SH-SY5Y (cell line): ENCODE data around the gene SYMPK.

Experiments
- GATA2 ChIP-seq: IDR thresholded peaks from 2 replicates; pipeline ENCODE4 v1.6.1; 2011; ENCODE audit warnings: mild to moderate bottlenecking, low read depth, low read length
- GATA3 ChIP-seq: IDR thresholded peaks from 2 replicates; pipeline ENCODE4 v1.6.1; 2011; ENCODE audit warnings: low read depth, mild to moderate bottlenecking, low read length, moderate library complexity

Gene SYMPK

DNA sequence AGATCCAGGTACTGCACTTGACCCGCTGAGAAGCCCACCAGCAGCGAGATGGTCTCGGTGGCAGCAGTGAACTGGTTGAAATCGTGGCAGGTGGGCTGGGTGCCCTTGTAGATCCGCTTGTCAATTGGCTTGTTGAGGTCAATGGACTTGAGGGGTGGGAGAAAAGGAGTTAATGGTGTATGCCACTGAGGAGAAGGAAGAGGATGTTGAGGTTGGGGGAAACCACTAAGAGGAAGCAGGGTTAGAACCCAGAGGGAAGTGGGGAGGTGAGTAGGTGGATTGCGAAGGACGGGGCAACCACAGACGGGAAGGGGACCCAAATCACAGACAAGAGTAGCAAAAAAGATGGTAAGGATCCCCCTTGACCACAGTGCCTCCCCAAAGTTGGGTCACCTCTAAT, 72.0 kb downstream of the SYMPK start:
- TF ChIP-seq GATA2 (no peak), GATA3 (no peak)

DNA sequence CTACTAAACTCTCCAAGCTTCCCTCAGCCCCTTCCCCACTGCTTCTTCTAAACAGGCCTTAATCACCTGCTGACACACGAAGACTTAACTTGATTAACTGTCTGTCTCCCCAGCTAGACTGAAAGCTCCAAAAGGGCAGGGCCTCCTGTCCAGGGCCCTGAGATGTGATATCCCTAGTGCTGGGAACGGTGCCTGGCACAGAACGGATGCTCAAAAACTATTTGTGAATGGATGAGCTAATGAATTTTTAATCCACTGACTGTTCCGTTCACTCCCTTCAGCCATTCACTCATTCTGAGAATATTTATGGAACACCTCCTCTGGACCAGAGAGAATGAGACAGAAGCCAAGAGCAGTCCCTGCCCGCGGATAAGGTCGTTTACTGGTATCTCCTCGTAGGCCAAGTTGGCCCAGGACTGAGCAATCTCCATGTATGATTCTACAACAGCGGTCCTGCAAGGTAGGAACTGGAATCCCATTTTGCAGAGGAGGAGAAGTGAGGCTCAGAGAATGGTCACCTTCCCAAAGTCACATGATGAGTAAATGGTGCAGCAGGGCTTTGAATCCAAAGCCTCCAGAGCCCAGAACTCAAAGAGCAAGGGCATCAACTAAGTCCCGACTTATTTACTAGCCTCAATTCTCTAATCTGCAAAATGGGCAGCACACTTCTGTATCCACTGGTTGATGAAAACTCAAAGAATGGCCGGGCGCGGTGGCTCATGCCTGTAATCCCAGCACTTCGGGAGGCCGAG, 73.7 kb downstream of the SYMPK start:
- no peak for TF ChIP-seq GATA2

DNA sequence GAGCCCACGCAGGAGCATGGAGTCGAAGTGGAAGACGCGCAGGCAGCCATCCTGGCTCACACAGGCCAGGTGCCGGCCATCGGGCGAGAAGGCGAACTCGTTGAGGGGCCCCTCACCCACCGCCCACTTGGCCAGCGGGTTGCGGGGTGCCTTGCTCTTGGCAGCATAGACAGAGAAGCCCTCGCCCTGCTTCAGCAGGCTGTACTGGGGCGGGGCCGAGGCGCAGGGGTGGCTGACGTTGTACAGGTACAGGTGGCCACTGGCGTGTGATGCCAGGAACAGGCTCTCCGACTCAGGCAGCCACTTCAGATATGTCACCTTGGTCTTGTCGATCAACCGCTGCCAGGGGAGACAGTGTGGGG, 76.4 kb downstream of the SYMPK start:
- TF ChIP-seq GATA3: no peak
- TF ChIP-seq GATA2: no peak

DNA sequence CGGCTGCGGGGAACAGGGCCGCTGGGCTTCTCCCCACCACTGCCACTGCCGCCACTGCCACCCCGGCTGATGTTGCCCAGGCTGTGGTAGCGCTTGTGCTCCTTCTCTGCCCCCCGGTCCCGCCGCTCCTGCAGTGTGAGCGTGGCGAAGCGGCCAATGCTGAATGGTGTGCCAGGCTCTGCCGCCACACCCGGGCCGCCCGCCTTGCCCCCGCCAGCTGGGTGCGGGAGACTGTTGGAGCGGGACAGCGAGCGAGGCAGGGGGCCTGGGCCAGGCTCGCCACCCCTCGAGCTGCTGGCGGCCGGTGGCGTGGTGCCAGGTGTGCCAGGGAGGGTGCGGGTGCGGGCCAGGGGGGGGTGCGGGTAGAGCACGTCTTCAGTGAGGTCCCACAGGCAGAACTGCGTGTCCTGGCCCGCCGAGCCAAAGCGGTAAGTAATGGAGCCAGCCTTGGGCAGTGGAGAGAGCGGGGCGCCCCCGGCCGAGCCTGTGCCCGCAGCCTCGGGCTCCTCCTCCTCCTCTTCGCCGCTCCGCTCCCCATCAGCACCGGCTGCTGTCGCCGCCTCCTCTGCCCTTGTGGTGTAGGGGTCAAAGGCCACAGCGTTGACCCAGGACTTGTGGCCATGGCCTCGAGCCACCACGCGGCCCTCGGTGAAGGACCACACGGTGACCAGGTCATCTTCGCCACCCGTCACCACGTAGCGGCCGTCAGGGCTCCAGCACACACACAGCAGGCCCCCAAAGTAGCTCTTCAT, 77.0 kb downstream of the SYMPK start:
- no peak for TF ChIP-seq GATA2
- TF ChIP-seq GATA3: no peak

DNA sequence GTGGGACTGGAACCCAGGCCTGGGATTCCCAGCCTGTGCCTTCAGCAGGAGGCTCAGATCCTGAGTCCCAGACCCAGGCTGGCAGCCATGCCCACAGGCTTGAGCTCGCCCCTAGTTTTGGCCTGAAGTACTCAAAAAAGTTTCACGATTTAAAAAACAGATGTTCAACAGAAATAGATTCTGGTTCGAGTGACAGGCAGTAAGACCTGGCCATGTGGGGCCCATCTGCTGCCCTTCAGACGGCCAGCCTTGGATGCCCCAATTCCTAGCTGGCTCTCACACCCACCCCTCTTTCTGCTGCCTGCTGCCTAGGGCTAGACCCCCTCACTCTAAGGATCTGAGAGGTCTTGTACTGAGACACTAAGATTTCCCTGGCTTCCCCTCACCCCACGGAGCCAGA, 77.8 kb downstream of the SYMPK start:
- TF ChIP-seq GATA2 (no peak), GATA3 (no peak)

DNA sequence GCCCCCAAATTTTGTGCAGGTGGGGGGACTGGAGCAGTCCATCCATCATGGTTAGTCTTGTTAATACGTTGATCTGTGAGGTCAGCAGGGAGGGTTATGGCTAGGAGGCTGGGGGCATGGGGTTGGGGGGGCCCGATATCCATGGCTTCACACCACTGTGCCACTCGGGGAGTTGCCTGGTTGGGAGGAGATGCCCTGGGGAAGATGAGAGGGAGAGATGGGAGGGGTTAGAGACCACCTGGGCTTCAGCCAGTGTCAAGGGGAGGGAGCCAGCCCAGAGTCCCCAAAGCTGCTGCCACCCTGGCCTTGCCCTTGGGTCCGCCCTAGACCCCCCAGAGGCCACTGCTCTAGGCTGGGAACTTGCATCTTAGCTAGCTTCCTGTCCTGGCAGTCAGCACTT, 78.9 kb downstream of the SYMPK start:
- TF ChIP-seq GATA3: no peak
- no peak for TF ChIP-seq GATA2

DNA sequence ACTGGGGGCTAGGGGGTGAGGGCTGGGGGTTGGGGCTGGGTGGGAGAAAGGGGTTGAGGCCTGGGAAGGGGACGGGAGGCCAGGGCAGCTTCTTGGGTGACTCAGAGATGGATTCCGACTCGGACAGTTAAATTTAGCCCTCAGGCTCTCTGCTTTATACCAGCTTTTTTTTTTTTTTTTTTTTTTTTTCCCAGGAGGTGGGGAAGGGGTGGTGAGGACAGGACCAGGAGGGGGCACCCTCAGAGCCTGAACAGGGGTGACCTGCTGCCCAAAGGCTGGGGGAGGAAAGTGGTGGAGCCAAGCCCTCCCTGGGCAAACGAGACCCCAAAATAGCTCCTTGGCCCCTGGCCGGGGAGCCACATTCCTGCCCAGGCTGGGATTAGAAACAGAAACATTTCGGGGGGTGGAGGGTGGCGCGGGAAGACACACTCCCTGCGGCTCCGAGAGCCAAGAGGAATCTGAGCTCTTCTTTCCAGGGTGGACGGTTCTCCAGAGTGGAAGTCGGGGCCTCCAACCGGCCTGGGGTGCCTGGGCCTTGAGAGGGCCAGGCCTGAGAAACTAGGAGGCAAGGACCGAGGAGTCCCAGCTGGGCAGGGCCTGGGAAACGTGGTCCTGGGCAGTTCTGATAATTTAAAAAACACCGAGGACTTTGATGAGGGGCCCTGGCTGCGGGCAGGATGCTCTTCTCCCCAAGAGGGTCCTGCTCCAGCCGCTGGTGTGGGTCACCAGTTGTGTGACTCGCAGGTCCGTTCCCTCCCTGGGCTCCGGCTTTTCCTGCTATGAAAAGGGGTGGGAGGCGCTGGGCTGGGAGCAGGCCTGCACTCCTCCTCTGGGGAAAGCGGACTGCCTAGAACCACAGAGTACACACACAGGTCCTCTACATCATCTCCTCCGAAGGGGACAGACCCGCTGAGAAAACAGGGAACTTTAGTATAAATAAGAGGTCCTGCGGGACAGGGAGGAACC, 79.8 kb downstream of the SYMPK start:
- TF ChIP-seq GATA2: no peak
- TF ChIP-seq GATA3: no peak

DNA sequence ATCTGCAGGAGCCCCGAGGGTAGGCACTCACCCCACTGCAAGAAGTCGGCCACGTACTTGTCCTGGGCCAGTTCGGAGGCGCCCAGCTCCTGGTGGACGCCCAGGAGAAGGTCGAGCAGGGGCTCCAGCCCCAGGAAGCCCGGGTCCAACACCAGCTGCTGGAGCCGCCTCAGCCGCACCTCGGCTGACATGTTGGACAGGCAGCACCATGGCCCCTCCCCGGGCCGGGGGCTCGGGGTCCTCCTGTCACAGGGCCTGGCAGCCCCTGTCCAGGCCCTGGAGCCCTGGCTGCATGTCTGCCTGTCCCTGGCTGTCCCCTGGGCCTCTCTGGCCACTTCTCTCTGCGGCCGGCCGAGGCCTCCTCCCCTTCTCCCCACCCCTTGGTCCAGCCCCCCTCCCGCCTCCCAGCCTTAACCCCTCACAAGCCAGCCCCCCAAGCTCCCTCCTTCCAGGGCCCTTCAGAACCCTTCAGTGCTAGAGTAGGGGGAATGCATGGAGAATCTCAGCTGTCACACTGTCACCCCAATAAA, 80.7 kb downstream of the SYMPK start, which contains the start of gene DMPK:
TSS of gene DMPK (minus strand) at position 329 of the 530 bp plus-strand sequence. CDS start at position 191, 138 bp downstream.
- TF ChIP-seq GATA3: no peak
- TF ChIP-seq GATA2: no peak

DNA sequence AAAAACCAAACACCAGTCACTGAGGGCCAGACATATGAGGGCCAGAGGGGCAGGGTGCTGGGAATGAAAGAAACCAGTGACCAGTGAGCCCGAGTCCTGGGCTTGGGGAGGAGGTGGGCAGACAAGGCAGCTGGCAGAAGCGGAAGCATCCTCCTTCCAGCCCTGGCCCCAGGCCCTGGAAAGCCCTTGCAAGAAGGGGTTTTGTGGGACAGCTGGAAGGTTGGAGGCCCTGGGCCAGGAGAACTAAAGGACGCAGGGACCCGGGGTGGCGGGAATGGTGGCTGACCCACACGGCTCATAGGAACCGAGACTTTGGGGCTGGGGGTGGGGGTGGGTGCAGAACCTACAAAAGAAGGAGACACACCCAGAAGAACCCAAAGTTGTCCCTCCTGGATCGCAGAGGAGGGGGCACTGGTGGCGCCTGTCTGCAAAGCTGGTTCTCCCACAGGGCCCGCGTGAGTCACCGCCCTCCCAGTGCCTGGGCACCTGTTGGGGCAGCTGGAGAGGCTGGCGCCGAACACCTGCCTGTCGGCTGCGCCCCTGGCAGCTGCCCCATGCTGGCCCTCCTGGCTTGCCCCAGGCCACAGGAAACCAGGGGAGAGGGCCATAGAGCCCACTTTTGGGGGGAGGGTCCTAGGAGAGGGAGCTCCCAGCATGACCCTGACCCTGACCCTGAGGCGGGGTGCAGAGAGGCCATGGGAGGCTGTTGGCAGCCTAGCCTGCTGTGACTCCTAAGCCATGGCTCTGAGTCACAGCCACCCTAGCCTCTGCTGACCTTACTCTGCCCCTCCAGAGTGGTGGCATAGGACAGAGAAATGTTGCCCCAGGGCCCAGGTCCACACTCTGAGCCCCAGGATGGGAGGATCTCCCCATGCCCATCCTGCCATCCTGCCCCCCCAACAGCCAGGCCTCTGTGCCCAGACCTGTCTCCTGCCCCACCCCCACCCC, 81.5 kb downstream of the SYMPK start:
- TF ChIP-seq GATA3 (no peak), GATA2 (no peak)

DNA sequence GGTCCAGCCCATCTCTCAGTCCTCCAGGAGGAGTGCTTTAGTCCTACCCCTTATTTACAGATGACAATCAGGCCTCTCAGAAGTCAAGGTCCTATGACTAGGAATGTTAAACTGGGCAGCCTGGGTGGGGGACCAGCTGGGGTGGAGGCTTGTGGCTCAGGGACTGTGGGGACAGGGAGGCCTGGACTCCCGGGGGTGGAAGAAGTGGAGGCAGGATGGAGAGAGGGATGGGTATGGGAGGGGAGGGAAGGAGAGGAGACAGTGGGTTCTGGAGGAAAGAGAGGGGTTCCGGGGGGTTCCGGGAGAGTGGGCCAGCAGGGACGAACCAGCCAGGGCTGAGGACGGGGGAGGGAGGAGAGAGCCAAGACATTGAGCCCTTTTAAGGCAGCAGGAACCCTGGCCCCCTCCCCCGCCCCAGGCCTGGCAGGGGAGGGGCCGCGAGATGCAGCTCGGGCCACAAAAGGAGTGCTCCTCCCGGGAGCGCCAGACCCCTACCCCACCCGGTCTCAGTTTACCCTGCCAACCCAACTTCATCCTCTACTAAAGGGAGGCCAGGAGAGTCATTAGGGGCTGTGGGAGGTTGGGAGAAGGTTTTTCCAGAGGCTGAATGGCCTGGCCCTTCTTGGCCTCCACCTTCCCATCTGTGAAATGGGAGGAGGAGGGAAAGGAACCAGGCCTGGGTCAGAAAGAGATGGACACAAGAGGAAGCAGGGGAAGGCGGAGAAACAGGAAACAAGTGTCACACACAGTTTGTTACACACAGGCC, 82.3 kb downstream of the SYMPK start:
- TF ChIP-seq GATA3 (no peak), GATA2 (no peak)

DNA sequence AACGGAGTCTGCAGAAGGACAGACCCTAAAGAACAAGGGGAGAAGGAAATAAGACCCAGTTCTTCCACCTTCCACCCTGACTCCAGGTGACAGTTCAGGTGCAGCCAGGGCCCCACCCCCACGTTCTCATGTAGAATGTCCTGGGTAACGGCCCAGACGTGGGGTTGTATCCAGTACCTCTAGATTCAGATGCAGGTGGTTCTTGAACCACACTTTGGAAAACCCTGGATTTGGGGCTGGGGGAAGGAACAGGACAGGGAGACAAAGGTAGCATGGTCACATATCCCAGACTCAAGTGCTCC, 82.8 kb downstream of the SYMPK start:
- no peak for TF ChIP-seq GATA2
- TF ChIP-seq GATA3: no peak
